ENCODE results near the gene MGA. TPM values are rescaled to one million over a fixed set of nuclear protein-coding genes. Genes with fewer than 3 reads are reported as not detected.
A peak's percentile ranks its signal among the peaks of the same experiment; 100 is the strongest.

Gene MGA
- total RNA-seq, 1 donor from 2014 or later, result 28.8 TPM

DNA sequence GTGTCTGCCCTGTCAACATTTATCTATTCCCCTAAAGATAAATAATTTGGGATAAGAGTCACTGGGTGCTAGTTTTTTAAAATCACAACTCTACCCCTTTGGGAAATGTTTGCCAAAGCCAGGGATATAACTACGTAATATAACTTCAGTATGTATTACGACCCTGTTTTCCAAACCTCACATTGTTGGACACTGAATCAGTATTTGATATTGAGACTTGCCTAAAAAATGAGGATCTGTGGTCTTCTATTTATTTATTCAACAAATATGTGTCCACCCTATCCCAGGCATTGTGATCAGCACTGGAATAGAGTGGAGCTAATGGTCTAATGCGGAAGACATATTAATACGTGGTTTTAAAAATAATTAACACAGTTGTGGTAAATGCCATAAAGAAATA is 4.5 kb upstream of the MGA start:
- no peak for DNase-seq
- intact Hi-C loops (cut with micrococcal nuclease), result no loop called here
- no peak for ATAC-seq

DNA sequence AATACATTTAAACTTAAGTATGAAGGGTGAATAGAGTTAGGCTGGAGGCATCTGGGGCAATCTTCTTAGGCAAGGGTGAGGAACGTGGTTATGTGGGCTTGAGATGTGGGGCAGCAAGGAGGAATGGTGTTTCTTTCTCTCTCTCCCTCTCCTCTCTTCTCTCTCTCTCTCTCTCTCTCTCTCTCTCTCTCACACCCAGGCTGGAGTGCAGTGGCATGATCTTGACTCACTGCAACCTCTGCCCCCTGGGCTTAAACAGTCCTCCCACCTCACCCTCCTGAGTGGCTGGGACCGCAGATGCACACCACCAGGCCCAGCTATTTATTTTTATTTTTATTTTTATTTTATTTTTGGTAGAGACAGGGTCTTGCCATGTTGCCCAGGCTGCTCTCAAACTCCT is 4.0 kb upstream of the MGA start:
- no peak for DNase-seq
- no peak for ATAC-seq
- intact Hi-C loops (cut with micrococcal nuclease), result no loop called here

DNA sequence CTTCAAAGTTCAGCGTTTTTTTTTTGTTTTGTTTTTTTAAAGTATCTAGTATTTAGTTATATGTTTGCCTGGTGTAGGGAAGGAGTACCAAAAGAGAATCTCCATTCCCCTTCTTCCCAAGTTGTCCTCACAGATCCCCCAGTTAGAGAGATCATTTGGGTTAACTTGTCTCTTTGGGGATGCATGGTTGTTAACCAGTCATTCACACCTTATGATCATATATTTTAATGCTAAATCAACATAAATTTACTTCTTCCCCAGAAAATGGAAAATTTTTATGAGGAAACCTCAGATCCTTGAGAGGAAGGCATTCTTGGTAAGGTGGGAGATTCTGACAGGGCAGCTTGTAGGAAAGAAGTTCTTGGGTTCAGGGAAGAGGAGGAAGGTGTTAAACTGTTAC is 1.5 kb upstream of the MGA start:
- ATAC-seq (no peak), DNase-seq (no peak)
- intact Hi-C loops (cut with micrococcal nuclease), result no loop called here

DNA sequence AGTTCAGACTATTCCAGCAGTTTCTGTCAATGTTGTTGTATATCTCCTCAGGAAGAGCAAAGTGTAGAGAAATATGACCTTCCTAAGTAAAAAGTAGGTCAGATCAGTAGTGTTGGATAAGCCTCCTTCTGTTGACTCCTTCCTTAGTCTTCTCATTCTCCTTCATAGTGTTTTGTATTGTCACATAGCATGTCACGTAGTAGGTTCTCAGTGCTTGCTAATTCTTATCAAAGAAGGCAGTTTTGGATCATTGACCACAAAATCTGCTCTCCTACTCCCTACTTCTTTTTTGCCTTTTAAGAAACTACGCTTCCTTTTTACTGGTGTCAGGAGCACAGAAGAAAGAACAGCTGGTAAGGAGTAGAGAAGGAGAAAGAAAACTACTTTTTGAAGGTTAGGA is 1.0 kb upstream of the MGA start:
- no peak for ATAC-seq
- intact Hi-C loops (cut with micrococcal nuclease), result no loop called here
- no peak for DNase-seq

DNA sequence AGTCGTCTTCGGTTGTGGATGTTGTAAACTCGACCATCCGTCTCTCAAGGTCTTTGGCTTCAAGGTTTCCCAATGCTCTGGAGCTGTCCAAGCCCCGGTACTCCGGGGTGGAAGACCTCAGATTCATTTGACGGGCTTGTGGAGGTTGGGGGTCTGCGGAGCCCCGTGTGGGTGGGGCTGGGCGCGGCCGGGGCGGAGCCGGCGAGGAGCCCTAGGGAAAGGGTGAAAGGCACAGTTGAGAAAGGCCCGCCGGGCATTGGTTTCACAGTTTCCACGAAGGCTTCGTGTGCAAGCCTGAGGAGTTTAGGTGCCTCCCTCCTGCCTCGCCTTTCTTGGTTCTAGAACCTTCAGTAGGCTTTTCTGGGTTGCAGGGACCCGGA is 360 bp upstream of the MGA start:
- intact Hi-C loops (cut with micrococcal nuclease), result no loop called here
- DNase-seq, result no peak
- peak; percentile 12 for ATAC-seq

DNA sequence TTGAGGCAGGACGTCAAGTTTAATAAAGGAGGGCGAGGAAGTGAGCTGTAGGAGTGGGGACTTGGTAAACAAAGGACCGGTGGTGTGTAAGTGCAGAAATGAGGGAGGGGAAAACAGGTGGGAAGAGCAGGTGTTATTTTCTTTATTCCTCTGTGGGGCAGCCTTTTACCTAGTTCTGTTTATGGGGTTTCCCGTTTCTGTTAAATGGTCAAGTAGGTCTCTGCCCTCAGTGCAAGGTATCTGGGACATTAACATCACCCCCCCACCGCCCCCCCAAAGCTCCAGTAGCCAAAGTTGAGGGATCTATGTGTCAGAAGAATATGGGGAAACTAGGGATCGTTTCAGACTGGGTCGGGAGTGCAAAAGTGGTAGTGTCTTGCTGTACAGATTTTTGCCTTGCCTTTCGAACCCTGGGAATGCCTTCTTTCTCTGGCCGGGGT is 893 bp downstream of the MGA start:
- DNase-seq (no peak), ATAC-seq (no peak)
- intact Hi-C loops (cut with micrococcal nuclease), result no loop called here

DNA sequence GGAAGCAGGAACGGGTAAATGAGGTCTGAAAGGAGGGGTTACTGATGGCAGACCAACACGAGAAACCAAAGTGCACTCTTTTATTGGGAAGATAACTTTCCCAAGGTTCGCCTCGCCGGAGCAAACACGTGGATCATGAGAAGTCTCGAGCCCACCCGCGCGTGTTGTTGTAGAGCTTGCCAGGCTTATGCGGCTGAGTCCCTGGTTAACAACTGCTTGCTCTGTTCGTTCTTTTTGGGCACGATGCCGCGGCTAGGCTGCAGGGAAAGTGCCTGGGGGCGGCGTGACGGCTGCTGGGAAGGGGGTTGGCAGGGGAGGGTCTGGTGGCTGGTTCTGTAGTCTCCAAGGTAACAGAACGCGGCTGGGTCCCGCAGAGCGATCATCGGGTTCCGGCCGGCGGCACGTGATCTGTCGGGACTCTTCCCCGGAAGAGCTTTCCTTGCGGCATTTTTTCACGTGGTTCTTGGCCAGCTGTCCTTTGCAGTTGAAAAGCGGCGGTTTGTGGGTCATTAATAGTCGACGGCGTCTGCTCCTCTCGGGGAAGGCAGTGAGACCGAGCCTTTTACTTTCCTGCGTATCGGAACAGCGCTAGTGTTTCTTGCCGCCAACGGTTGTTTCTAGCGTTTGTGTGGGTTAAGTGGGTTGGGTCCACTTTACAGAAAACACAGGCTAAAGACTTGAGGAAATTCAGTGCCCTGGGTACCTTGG is 1.5 kb downstream of the MGA start:
- ATAC-seq (peak; percentile 59), DNase-seq (peak; percentile 79)
- intact Hi-C loops (cut with micrococcal nuclease), result no loop called here

DNA sequence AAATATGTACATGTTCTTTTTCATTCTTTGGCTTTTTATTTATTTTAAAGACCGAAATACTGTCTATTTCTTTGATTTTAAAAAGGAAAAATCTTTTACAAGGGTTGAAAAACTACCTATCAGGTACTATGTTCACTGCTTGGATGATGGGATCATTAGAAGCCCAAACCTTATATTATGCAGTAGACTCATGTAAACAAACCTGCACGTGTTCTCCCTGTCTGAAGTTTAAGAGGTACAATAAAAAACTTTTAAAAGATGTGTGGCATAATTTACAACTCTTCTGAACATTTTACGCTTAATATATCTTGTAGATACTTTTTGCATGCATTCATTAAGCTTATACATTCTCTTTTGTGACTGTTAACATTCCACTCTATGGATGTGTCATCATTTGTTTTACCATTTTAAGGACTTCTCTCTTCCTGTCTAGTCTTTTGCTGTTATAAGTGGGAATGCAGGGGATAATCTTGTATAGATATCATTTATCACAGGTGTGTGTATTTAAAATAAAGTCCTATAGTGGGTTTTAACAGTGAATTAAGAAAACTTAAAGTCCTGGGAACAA is 6.2 kb downstream of the MGA start:
- ATAC-seq (no peak), DNase-seq (no peak)
- intact Hi-C loops (cut with micrococcal nuclease), result no loop called here

DNA sequence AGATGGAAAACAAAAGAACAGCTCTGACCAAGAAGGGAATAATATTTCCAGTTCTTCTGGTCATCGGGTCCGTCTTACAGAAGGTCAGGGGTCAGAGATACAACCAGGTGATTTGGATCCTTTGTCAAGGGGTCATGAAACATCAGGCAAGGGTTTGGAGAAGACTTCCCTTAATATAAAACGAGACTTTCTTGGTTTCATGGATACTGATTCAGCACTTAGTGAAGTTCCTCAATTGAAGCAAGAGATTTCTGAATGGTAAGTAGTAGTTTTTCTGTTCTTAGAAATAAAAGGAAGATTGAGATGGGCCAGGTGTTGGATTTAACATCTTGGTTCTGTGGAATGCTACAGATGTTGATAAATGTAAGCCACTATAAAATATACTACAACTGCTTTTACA is 9.5 kb downstream of the MGA start:
- DNase-seq (no peak), ATAC-seq (no peak)
- intact Hi-C loops (cut with micrococcal nuclease), result no loop called here

DNA sequence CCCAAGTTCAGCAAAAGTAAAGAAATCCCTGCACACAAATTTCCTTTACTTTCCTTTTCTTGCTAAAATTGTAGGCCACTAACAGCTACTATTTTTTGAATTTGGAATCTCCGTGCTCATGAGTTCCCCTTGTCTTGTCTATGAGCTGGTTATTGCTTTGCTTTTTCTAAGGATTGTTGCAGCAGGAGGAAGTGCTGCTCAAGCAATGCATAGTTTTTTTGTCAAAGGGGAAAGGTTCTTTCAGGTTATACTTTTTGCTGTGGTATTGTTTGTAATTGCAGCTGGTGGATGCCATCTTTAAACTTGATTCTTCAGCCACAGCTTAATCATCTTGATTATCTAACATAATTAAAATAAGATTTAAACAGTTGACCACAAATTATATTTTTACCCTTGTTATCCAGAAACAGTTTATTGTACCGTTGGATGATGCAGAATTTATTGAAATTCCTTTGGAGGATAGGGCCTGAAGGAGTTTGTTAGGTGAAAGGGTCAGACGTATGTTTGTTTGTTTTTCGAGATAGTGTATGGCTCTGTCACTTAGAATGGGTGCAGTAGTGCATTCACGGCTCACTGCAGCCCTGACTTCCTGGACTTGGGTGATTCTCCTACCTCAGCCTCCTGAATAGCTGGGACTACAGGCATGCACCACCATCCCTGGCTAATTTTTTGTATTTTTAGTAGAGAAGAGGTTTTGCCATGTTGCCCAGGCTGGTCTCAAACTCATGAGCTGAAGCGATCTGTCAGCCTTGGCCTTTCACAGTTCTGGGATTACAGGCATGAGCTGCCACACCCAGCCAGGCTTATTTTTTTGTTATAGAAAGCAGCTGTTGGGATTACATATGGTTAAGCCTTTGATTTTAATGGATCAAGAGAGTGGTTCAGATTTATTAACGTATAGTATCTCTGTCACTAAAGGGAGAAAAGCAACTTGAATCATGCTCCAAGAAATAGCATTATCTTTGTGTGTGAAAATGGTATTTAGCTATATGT is 11.7 kb downstream of the MGA start:
- DNase-seq, result no peak
- ATAC-seq, result no peak
- intact Hi-C loops (cut with micrococcal nuclease), result no loop called here

DNA sequence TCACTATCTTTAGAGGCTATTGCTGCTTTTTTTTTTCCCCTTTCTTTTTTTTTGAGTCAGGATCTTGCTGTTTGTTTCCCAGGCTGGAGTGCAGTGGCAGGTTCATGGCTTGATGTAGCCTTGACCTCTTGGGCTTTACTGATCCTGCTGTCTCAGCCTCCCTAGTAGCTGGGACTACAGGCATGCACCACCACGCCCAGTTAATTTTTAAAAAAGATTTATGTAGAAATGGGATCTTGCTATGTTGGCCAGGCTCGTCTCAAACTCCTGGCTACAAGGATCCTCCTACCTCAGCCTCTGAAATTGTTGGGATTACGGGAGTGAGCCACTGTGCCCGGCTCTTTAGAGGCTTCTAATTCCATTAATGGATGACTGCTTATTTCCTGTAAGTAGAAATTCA is 15.1 kb downstream of the MGA start:
- ATAC-seq, result no peak
- intact Hi-C loops (cut with micrococcal nuclease), result no loop called here
- DNase-seq, result no peak

DNA sequence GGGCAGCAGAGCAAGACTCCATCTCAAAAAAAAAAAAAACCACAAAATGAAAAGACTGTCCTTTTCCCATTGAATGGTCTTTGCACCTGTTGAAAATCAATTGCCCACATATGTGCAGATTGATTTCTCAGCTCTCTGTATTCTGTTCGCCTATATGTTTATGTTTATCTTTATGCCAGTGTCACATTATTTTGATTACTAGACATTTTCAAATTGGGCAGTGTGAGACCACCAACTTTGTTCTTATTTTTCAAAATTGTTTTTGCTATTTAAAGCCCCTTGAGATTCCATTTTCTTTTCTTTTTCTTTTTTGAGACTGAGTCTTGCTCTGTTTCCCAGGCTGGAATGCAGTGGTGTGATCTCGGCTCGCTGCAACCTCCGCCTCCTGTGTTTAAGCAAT is 18.5 kb downstream of the MGA start:
- intact Hi-C loops (cut with micrococcal nuclease), result no loop called here
- ATAC-seq (no peak), DNase-seq (no peak)

DNA sequence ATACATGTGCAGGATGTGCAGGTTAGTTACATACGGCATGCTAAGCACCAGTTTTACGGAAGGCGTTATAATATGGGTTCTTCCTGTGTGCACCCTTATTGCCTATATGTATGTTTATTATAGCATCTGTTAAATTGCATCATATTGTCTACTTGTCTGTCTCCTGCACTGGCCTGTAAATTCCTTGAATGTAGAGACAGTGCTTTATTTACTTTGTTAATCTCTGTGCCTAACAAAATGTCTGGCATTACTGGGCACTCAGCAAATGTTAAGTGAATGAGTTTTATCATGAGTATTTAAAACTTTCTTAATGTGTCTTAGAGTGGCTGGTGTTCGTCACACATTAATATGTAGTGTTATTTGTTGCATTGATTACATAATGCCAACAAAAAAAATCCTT is 23.8 kb downstream of the MGA start:
- ATAC-seq (no peak), DNase-seq (no peak)
- intact Hi-C loops (cut with micrococcal nuclease), result no loop called here

DNA sequence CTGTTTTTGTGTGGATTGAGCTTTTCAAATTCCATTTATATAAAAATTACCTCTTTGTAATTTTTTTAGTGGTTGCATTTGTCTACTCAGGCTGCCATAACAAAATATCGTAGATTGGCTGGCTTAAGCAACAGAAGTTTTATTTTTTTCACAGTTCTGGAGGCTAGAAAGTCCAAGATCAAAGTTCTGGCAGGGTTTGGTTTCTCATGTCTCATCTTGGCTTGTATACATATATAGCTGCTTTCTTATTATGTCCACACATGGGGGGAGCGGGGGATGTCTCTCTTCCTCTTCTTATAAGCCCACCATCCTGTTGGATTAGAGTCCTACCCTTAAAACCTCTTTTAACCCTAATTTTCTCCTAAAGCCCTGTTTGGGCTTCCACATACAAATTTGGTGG is 28.5 kb downstream of the MGA start:
- intact Hi-C loops (cut with micrococcal nuclease), result no loop called here
- no peak for DNase-seq
- no peak for ATAC-seq

DNA sequence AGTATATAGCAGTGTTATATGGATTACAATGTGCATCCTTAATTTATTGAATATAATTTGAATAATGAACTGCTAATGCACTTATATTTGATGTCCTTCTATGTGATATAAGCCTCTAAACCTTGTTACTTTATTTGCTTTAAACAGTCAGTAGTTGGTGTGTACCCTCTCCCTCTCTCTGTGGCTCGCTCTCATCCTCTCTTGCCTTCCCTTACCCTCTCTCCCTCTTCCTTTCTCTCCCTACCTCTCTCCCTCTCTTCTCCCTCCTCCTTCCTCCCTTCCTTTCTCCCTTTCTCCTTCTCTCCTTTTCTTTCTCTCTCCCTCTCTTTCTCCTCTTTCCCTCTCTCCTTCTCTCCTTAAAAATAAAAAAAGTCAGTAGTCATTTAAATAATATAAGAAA is 28.9 kb downstream of the MGA start:
- DNase-seq (no peak), ATAC-seq (no peak)
- intact Hi-C loops (cut with micrococcal nuclease), result no loop called here

DNA sequence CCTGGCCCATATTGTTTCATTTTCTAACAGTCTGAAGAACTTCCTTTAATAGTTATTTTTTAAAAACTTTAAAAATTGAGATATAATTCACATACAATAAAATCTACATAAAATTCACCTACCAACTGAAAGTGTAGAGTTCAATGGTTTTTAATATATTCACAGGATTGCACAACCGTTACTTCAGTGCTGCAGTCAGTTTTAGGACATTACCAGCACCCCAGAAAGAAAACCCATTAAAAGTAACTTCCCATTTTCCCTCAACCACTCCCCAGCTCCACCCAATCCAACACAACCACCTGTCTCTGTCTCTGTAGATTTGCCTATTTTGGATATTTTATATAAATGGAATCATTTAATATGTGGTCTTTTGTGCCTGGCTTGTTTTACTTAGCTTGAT is 29.6 kb downstream of the MGA start:
- DNase-seq (no peak), ATAC-seq (no peak)
- intact Hi-C loops (cut with micrococcal nuclease), result no loop called here

DNA sequence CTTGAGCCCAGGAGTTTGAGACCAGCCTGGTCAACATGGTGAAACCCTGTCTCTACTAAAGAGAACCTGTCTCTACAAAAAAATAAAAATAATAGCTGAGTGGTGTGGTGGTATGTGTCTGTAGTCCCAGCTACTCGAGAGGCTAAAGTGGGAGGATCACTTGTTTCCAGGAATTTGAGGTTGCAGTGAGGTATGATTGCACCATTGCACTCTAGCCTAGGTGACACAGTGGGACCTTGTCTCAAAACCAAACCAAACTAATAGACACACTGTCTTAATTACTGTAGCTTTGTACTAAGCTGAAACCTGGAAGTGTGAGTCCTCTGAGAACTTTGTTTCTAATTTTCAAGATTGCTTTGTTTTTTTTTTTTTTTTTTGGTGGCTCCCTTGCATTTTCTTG is 30.4 kb downstream of the MGA start:
- no peak for ATAC-seq
- intact Hi-C loops (cut with micrococcal nuclease), result no loop called here
- no peak for DNase-seq

DNA sequence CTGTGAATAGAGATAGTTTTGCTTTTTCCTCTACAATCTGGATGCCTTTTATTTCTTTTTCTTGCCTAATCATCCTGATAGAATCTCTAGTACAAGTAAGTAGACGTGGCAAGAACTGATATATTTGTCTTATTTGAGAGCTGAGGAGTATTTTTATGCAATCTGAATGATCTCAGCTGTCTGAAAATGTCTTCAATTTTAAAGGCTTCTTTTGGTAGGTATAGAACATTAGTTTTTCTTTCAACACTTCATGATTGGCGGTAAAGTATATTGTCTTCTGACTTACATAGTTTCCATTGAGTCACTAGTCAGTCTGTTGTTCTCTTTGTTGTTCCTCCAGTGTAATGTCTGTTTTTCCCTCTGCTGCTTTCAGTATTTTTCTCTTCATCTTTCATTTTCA is 31.3 kb downstream of the MGA start:
- intact Hi-C loops (cut with micrococcal nuclease), result no loop called here
- DNase-seq (no peak), ATAC-seq (peak; percentile 23)

DNA sequence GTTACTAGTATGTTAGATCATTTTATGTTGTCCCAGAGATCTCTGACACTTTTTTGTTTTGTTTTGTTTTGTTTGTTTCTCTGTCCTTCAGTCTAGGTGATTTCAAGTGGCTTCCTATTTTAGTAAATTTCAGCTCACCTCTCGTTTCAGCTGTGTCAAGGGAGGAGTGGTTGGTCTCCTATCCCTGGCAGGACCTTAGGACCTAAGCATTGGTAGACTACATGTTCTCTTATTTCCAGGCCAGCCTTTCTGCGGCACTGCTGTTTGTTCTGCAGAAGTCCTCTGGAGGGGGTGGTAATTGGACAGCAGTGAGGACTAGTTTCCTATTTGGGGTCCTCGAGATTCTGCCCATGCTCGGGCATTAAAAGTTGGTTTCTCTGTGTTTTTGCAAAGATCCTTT is 31.8 kb downstream of the MGA start:
- DNase-seq (no peak), ATAC-seq (peak; percentile 75)
- intact Hi-C loops (cut with micrococcal nuclease), result no loop called here

DNA sequence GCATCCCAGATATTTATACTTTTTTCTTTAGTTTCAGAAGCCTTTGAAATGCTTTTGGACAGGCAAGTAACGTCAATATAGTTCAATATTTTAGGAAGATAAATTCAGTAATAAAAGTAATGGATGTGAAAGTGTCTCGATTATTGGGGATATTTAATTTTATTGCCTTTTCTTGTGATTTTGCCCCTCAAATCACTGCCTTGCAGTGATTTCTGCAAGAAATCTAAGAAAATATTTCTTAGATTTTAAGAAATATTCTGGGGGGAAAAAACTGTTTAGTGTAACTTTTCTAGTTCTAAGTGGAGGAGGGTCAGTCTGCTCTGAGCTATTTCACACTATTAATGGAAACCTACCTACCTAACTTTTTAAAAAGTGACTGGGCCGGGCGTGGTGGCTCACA is 33.6 kb downstream of the MGA start:
- intact Hi-C loops (cut with micrococcal nuclease), result no loop called here
- DNase-seq (no peak), ATAC-seq (no peak)
